Ureter (tissue), 1 donor: ENCODE results near the gene TRRAP. TPM values are rescaled to one million over a fixed set of nuclear protein-coding genes. Genes with fewer than 3 reads are reported as not detected.

Experiments
- DNase-seq: peaks from one replicate; pipeline ENCODE4 v3.0.0-alpha.2; 2020; ENCODE audit warnings: low spot score
- total RNA-seq: library from RNA; stranded (reverse); gene quantifications from one replicate; pipeline ENCODE4 v1.2.4, GENCODE V29; 2023
- donor health status: DM: yes; HTN: yes; CAD: no.

TRRAP gene
- total RNA-seq, 1 donor from 2014 or later, result 53.5 TPM

GRCh38 chr7:99004781-99005500 is 126.6 kb downstream of the TRRAP start:
- DNase-seq, result peak; percentile 28

- DNase-seq, result peak; percentile 36
Observed at GRCh38 chr7:99005776-99006175, 127.4 kb downstream of the TRRAP start.

GRCh38 chr7:99006739-99007424 is 128.6 kb downstream of the TRRAP start:
- peak; percentile 19 for DNase-seq

GRCh38 chr7:99008181-99008631 is 129.9 kb downstream of the TRRAP start:
- DNase-seq, result peak; percentile 38

- peak; percentile 27 for DNase-seq
Observed at GRCh38 chr7:99008921-99009530, 130.7 kb downstream of the TRRAP start.

- peak; percentile 18 for DNase-seq
Observed at GRCh38 chr7:99010281-99010680, 131.9 kb downstream of the TRRAP start.

GRCh38 chr7:99011341-99011705 is 133.0 kb downstream of the TRRAP start:
- DNase-seq, result peak; percentile 34

- DNase-seq, result peak; percentile 38
Observed at GRCh38 chr7:99011706-99012404, 133.5 kb downstream of the TRRAP start.

- DNase-seq, result peak; percentile 29
Observed at GRCh38 chr7:99012722-99013121, 134.4 kb downstream of the TRRAP start.

- DNase-seq, result no peak
Observed at GRCh38 chr7:99013266-99014112, 135.2 kb downstream of the TRRAP start.

- no peak for DNase-seq
Observed at GRCh38 chr7:99014113-99014985, 136.0 kb downstream of the TRRAP start.

- DNase-seq, result no peak
Observed at GRCh38 chr7:99016196-99016595, 137.9 kb downstream of the TRRAP start.

GRCh38 chr7:99019523-99020412 is 141.4 kb downstream of the TRRAP start:
- DNase-seq, result peak; percentile 13

GRCh38 chr7:99020413-99020715 is 142.0 kb downstream of the TRRAP start:
- no peak for DNase-seq

GRCh38 chr7:99021941-99022560 is 143.7 kb downstream of the TRRAP start:
- peak; percentile 42 for DNase-seq

GRCh38 chr7:99024066-99024465 is 145.7 kb downstream of the TRRAP start:
- DNase-seq, result no peak

- DNase-seq, result no peak
Observed at GRCh38 chr7:99027241-99027640, 148.9 kb downstream of the TRRAP start.

- DNase-seq, result peak; percentile 37
Observed at GRCh38 chr7:99027841-99028240, 149.5 kb downstream of the TRRAP start.
